ENCODE results near the gene GRID2IP. TPM values are rescaled to one million over a fixed set of nuclear protein-coding genes. Genes with fewer than 3 reads are reported as not detected.
"Not testable (repeated sequence)": the region's sequence is repeated elsewhere in the genome, so short reads cannot be mapped to it uniquely, and the experiment has no call there.

Gene GRID2IP
- total RNA-seq, 2 experiments from 2014 or later, result 0.36 to 0.39 TPM

DNA sequence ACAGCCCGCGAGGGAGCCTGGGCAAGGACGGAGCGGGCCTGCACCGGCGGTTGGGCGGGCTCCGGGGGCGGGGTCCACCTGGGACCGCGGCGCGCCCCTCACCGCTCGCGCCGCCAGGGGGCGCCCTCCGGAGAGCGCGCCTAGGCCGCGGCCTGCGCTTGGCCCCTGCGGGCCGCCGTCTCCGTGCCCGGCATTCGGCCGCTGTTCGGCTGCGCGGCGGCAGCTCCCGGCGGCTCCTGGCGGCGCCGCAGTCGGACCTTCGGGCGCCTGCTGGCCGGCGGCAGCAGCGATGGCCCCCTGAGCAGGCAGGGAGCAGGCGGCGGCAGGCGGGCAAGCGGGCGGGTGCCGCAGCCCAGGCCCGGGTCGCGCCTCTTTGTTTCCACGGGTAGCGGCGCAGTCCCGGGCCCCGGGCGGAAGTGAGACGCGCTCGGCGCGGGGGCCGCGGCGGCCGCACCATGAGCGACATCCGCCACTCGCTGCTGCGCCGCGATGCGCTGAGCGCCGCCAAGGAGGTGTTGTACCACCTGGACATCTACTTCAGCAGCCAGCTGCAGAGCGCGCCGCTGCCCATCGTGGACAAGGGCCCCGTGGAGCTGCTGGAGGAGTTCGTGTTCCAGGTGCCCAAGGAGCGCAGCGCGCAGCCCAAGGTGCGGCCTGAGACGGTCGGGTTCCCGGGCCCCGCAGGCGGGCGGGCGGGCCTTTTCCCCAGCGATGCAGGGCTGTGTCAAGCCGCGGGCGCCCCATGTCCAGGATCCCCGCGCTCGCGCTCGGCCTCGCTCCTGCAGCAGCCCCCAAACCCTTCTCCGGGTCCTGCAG is 38.8 kb upstream of the GRID2IP start, which contains the start of gene INTS15:
Gene INTS15 (plus strand): TSS at position 193 of the 816 bp plus-strand sequence. CDS start 263 bp downstream, at position 456.
- Mint-ChIP-seq H3K36me3 (ENCODE audit: low read depth) (peaks cover 81% of the 10 kb centered on the region), H3K4me3 (peak within 1 kb of the TSS; percentile 98), H3K27me3 (no peaks in the 10 kb centered on the region), H3K4me1 (ENCODE audit: low read depth) (peaks cover 12% of the 10 kb centered on the region), H3K9me3 (no peaks in the 10 kb centered on the region), H3K27ac (peak within 1 kb of the TSS; percentile 96)
- ChIA-PET CTCF (interaction anchor here (0.6 to 2.1 kb wide), 8 partner anchors 10 to 593 kb away, joined by 3 to 14 read pairs (median 4); partner anchors contain the start of genes DAGLB, ZDHHC4 and ZNF12), POLR2A (interaction anchor here (0.9 to 1.9 kb wide), 10 partner anchors 10 to 142 kb away, joined by 3 to 21 read pairs (median 4); partner anchors contain the start of genes DAGLB, ZDHHC4 and ZNF316)
- no peaks in the 10 kb centered on the region for H3K9me3 ChIP-seq (ENCODE audit: control insufficient read depth in 1 of 2, insufficient read depth in 1 of 2, low read length in 2 of 2)
- peak within 1 kb of the TSS; percentile 55 to 59 for H3K27ac ChIP-seq (ENCODE audit: low read depth in 1 of 2, low read length in 2 of 2)
- peaks cover 28% of the 10 kb centered on the region for H3K4me1 ChIP-seq (ENCODE audit: insufficient read depth, low read length)
- DNase-seq (peak; percentile 65 to 95 (median 78)), ATAC-seq (ENCODE audit: poor library complexity) (peak; percentile 89)
- peak within 1 kb of the TSS; percentile 73 for H3K4me3 ChIP-seq (ENCODE audit: low read length)
- TF ChIP-seq, protein P1, sequence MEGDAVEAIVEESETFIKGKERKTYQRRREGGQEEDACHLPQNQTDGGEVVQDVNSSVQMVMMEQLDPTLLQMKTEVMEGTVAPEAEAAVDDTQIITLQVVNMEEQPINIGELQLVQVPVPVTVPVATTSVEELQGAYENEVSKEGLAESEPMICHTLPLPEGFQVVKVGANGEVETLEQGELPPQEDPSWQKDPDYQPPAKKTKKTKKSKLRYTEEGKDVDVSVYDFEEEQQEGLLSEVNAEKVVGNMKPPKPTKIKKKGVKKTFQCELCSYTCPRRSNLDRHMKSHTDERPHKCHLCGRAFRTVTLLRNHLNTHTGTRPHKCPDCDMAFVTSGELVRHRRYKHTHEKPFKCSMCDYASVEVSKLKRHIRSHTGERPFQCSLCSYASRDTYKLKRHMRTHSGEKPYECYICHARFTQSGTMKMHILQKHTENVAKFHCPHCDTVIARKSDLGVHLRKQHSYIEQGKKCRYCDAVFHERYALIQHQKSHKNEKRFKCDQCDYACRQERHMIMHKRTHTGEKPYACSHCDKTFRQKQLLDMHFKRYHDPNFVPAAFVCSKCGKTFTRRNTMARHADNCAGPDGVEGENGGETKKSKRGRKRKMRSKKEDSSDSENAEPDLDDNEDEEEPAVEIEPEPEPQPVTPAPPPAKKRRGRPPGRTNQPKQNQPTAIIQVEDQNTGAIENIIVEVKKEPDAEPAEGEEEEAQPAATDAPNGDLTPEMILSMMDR (IDR thresholded peaks at IDR 0.05), result peak; percentile 45
- H3K36me3 ChIP-seq (ENCODE audit: insufficient read depth, low read length), result peaks cover 37% of the 10 kb centered on the region
- intact Hi-C loops (cut with DNase I, micrococcal nuclease), result loop anchor here (2.0 to 10.0 kb wide), 6 partner anchors 15 to 1052 kb away; partner anchors contain the start of genes ZNF316 (in 2 of the 2), UMAD1 (in 1 of the 2) and ZNF12 (in 1 of the 2)
- no peaks in the 10 kb centered on the region for H3K27me3 ChIP-seq (ENCODE audit: control insufficient read depth in 1 of 2, insufficient read depth in 2 of 2, low read length in 2 of 2)

DNA sequence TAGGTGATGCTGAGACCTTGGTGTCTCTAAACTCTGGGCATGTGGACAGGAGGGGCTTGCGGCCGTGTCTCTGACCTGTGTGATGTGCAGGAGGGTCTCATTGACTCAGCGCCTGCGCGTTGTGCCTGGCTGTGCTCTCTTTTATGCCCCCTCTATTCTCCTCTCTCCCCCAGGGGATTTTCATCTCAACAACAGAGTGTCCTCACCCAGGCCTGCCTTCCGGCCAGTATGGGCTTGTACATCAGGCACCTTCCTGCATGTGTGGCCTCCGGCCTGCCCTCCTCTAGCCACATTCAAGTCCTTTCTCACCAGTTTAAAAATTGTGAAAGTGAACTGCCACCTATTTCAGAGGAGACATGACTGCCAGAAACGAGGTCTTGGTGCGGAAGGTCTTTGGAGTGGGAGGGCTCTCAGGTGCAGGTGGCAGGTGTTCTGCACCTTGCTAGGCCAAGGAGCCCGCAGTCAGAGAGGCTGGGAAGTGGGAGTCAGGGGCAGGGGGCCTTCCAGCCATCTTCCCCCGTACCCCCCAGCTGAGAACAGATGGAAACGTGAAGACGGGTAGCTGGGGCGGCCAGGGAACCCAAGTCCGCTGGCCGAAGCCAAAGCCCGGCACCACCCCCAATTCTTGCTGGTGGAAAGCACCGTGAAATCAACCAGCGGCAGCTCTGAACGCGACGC is 38.0 kb upstream of the GRID2IP start:
- ATAC-seq (ENCODE audit: poor library complexity) (no peak), DNase-seq (peak in 1 of 14 experiments; percentile 12)
- Histone ChIP-seq H3K27ac (ENCODE audit: low read depth in 1 of 2, low read length in 2 of 2) (no peak overlapping the region), H3K36me3 (ENCODE audit: insufficient read depth, low read length) (peaks cover 37% of the 10 kb centered on the region), H3K27me3 (ENCODE audit: control insufficient read depth in 1 of 2, insufficient read depth in 2 of 2, low read length in 2 of 2) (no peaks in the 10 kb centered on the region), H3K4me1 (ENCODE audit: insufficient read depth, low read length) (peaks cover 28% of the 10 kb centered on the region), H3K9me3 (ENCODE audit: control insufficient read depth in 1 of 2, insufficient read depth in 1 of 2, low read length in 2 of 2) (no peaks in the 10 kb centered on the region), H3K4me3 (ENCODE audit: low read length) (peak overlapping the region; percentile 22)
- CTCF ChIA-PET, result interaction anchor here (0.8 to 2.1 kb wide), 6 partner anchors 9 to 142 kb away, joined by 3 to 14 read pairs (median 6); partner anchors contain the start of genes DAGLB, ZDHHC4 and ZNF12
- H3K4me1 Mint-ChIP-seq (ENCODE audit: low read depth), result peaks cover 12% of the 10 kb centered on the region
- H3K27ac Mint-ChIP-seq, result peak overlapping the region; percentile 81
- intact Hi-C loops (cut with DNase I, micrococcal nuclease), result loop anchor here in 1 of 2 experiments (2.0 kb wide), 1 partner anchor 48 kb away; the partner anchor contains the start of gene ZNF316
- POLR2A ChIA-PET, result interaction anchor here (0.9 to 1.9 kb wide), 8 partner anchors 11 to 141 kb away, joined by 3 to 21 read pairs (median 5); partner anchors contain the start of genes DAGLB and ZDHHC4
- H3K4me3 Mint-ChIP-seq, result peak overlapping the region; percentile 84
- TF ChIP-seq, protein P1 (IDR thresholded peaks at IDR 0.05), result no peak
- peaks cover 81% of the 10 kb centered on the region for H3K36me3 Mint-ChIP-seq (ENCODE audit: low read depth)
- H3K27me3 Mint-ChIP-seq, result no peaks in the 10 kb centered on the region
- H3K9me3 Mint-ChIP-seq, result no peaks in the 10 kb centered on the region

DNA sequence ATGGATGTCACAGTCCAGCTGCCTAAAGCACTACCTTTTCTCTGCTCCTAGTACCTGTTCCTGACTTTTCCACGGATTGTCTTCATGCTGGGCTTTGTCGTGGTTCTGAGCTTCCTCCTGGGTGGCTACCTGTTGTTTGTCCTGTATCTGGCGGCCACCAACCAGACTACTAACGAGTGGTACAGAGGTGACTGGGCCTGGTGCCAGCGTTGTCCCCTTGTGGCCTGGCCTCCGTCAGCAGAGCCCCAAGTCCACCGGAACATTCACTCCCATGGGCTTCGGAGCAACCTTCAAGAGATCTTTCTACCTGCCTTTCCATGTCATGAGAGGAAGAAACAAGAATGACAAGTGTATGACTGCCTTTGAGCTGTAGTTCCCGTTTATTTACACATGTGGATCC is 37.3 kb upstream of the GRID2IP start:
- no peak for ATAC-seq (ENCODE audit: poor library complexity)

DNA sequence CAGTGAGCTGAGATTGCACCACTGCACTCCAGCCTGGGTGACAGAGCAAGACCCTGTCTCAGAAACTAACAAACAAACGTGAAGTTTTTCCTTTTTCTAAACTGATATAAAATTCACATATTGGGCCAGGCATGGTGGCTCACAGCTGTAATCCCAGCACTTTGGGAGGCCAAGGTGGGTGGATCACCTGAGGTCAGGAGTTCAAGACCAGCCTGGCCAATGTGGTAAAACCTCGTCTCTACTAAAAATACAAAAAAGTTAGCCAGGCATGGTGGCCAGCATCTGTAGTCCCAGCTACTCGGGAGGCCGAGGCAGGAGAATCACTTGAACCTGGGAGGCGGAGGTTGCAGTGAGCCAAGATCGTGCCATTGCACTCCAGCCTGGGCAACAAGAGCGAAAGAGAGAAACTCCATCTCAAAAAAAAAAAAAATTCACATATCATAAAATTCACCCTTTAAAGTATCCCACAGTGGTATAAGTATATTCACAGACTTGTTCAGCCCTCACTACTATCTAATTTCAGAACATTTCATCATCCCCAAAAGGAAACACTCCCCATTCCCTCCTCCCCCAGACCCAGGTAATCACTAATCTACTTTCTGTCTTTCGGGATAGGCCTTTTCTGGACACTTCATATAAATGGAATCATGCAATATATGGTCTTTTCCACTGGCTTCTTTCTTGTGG is 34.6 kb upstream of the GRID2IP start:
- Mint-ChIP-seq H3K36me3 (ENCODE audit: low read depth) (peaks cover 82% of the 10 kb centered on the region), H3K4me3 (peak overlapping the region; percentile 55)
- Histone ChIP-seq H3K4me1 (ENCODE audit: insufficient read depth, low read length) (peaks cover 15% of the 10 kb centered on the region), H3K36me3 (ENCODE audit: insufficient read depth, low read length) (peaks cover 42% of the 10 kb centered on the region)
- H3K27me3 Mint-ChIP-seq; H3K27me3 ChIP-seq (ENCODE audit: control insufficient read depth in 1 of 2, insufficient read depth in 2 of 2, low read length in 2 of 2); H3K27ac Mint-ChIP-seq; H3K9me3 ChIP-seq (ENCODE audit: control insufficient read depth in 1 of 2, insufficient read depth in 1 of 2, low read length in 2 of 2); intact Hi-C loops (cut with DNase I, micrococcal nuclease); CTCF ChIA-PET; H3K9me3 Mint-ChIP-seq; DNase-seq; H3K27ac ChIP-seq (ENCODE audit: low read depth in 1 of 2, low read length in 2 of 2); H3K4me3 ChIP-seq (ENCODE audit: low read length); H3K4me1 Mint-ChIP-seq (ENCODE audit: low read depth); ATAC-seq (ENCODE audit: poor library complexity): not testable (repeated sequence)
- POLR2A ChIA-PET, result interaction anchor here (0.7 kb wide), 1 partner anchor 12 kb away, joined by 3 read pairs; no protein-coding TSS in a partner anchor

More for the DNA sequence above, 37.3 kb upstream of the GRID2IP start:
- Histone ChIP-seq H3K9me3 (ENCODE audit: control insufficient read depth in 1 of 2, insufficient read depth in 1 of 2, low read length in 2 of 2) (no peaks in the 10 kb centered on the region), H3K36me3 (ENCODE audit: insufficient read depth, low read length) (peaks cover 32% of the 10 kb centered on the region), H3K4me3 (ENCODE audit: low read length) (no peak overlapping the region), H3K27ac (ENCODE audit: low read depth in 1 of 2, low read length in 2 of 2) (no peak overlapping the region), H3K4me1 (ENCODE audit: insufficient read depth, low read length) (peaks cover 28% of the 10 kb centered on the region), H3K27me3 (ENCODE audit: control insufficient read depth in 1 of 2, insufficient read depth in 2 of 2, low read length in 2 of 2) (no peaks in the 10 kb centered on the region)
- no peak for DNase-seq
- peaks cover 12% of the 10 kb centered on the region for H3K4me1 Mint-ChIP-seq (ENCODE audit: low read depth)
- POLR2A ChIA-PET, result no interaction called here
- peaks cover 80% of the 10 kb centered on the region for H3K36me3 Mint-ChIP-seq (ENCODE audit: low read depth)
- TF ChIP-seq, protein P1 (IDR thresholded peaks at IDR 0.05), result no peak
- CTCF ChIA-PET, result no interaction called here
- H3K27ac Mint-ChIP-seq, result peak overlapping the region; percentile 81
- H3K4me3 Mint-ChIP-seq, result peak overlapping the region; percentile 84
- intact Hi-C loops (cut with DNase I, micrococcal nuclease), result loop anchor here in 1 of 2 experiments (2.0 kb wide), 1 partner anchor 48 kb away; the partner anchor contains the start of gene ZNF316
- H3K27me3 Mint-ChIP-seq, result no peaks in the 10 kb centered on the region
- no peaks in the 10 kb centered on the region for H3K9me3 Mint-ChIP-seq

All from CD4-positive, alpha-beta T cell (primary cell).